HG02678 (cell line): ENCODE measurements around the gene HOMER3.

Experiments
- ATAC-seq: cut with Tn5 transposase; IDR thresholded peaks from one replicate; pipeline ENCODE4 v1.9.1; 2021; ENCODE audit warnings: mild to moderate bottlenecking, moderate library complexity; ENCODE audit not compliant: unreplicated experiment

The HOMER3 gene

DNA sequence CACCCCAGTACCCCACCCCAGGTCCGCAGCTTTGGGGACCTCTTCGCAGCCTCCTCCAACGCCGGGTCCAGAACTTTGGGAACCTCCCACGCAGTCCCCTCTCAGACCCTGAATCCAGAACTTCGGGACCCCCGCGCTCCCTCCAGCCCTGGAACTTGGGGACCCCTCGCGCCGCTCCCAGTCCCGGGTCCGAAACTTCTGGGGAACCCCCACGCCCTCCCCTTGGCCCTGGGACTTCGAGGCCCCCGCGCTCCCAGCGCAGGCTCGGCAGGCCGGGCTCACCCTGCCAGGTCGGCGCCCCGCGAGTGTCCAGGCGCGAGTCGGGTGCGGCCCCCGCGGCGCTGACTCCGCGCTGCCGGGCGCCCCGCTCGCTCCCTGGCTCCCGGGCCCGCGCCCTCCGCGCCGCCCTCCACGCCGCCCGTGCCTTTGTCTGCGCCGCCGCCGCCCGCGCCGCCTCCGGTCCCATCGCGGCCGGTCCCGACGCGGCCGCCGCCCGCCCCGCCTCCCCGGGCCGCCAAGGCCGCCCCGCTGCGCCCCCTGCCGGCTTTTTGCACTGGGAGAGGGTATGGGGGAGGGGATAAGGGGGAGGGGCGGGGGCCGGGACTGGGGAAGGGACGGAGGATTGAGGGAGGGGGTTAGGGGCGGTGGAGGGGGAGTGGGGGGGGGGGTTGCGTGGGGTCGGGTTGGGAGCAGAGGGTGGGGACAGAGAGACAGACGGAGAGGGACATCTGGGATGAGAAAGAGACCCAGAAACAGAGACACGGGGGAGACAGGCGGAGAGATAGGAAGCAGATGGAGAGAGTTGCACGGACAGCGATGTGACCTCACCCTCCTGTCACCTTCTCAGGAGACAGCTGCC lies at the start of gene HOMER3:
Gene HOMER3, minus strand, starts transcription at position 449 of the 859 bp plus-strand sequence. CDS start 2,235 bp downstream, outside the sequence.
- ATAC-seq: no peak

DNA sequence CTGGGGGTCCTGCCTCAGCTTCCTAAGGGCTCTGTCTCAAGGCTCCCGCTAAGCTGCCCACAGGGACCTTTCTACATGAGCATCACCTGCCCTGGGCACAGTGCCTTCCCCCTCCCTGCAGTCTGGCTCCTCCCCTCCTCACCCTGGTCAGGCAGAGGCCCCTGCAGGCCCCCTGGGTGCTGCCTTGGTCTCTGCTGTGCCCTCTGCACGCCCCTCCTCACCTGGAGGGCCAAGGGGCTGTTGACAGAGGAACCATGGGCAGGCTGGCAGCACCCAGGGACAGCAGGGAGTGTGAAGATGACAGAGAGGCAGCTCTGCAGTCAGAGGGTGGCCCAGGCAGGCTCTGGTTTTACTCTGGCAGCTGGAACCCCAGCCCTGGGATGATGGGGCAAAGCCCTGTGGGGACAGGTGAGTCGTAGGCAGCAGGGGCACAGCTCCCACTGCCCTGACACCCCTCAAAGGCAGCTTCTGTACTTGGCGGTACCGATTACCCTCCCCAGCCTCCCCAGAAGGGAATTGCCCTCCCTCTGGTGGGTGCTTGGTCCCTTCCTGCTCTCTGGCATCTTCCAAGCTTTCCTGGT lies 49.2 kb upstream of the HOMER3 start:
- ATAC-seq: no peak

DNA sequence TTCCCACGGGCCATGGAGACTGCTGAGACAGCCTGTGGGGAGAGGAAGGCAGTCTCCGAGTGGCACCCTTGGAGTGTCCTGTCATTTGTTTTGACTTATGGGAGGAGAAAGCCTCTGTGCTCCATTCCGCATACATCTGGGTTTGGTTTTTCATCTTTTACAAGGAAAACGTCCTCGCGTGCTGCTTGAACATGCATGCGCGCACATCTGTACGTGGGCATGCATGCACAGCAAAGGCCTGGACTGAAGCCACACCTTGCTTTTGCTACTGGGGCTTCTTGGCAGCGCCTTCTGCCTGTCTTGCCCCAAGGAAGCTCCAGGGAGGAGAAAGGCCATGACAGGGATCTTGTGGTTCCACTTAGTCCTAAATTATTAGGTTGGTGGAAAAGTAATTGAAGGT lies 48.3 kb upstream of the HOMER3 start:
- no peak for ATAC-seq

DNA sequence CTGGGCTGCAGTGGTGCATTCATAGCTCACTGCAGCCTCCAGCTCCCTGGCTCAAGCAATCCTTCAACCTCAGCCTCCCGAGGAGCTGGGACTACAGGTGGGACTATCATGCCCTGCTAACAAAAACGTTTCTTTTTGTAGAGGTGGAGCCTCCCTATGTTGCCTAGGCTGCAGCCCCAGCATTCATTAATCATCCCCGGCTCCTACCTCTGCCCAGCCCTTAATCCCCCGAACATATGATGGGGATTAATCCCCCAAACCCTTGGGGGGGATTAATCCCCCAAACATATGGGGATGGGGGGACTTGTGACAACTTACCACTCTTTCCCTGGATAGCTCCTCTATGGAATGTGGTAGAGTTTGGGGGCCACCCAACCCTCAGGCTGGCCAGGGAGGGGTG lies 46.4 kb upstream of the HOMER3 start:
- ATAC-seq: no peak

GRCh38 chr19:18985257-18985656 lies 44.2 kb upstream of the HOMER3 start:
- no peak for ATAC-seq

- no peak for ATAC-seq
Measured at GRCh38 chr19:18984251-18984650, 43.2 kb upstream of the HOMER3 start.

DNA sequence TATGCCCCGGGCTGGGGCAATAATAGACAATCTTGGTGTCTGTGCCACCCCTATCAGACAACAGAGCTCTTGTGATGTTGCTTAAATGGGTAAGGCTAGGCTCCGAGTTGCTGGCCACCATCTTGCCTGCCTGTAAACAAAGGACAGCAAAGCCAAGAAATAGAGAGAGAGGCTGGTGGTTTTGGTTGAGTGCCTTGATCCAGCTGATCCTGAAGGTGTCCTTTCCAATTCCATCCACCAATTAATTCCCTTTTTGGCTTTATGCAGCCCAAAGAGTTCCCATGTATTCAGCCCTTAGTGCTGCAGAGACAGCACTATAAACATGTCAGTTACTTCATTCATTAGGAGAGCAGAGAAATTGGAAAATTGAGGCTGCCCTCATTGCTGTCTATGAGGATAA lies 41.7 kb upstream of the HOMER3 start:
- ATAC-seq: no peak

DNA sequence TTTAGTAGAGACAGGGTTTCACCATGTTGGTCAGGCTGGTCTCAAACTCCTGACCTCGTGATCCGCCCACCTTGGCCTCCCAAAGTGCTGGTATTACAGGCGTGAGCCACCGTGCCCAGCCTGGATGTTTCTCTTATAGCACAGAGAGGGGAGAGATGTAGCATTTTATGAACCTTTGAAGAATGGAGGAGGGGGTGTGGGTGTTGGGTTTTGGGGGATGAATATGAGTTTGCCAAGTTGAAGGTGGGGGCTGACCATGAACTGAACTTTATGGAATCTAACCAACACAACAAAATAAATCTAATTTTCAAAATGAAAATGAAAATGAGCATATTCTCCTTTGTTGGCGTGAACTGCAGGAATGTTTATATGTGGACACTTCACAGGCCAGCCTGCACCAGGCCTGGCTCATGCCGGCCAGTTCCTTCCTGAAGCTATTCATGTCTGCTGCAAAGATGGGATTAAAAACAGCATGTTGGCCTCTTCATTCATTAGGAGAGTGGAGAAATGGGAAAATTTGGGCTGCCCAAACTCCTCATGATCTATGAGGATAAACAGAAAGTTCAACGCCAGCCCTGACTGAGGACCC lies 39.5 kb upstream of the HOMER3 start:
- no peak for ATAC-seq

DNA sequence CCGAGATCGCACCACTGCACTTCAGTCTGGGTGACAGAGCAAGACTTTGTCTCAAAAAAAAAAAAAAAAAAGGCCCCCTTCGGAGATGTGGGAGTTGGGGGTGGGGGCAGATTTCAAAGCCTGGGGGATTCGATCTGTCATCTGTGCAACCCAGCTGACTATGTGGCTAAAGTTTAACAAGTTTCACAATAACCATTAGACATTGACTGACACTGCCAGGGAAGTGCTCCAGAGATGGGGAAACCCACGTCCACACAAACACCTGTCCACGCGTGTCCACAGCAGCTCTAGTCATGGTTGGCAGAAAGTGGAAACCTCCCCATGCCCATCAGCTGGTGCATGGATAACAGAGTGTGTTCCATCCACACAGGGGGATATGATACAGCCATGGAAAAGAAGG lies 37.6 kb upstream of the HOMER3 start:
- ATAC-seq: no peak

DNA sequence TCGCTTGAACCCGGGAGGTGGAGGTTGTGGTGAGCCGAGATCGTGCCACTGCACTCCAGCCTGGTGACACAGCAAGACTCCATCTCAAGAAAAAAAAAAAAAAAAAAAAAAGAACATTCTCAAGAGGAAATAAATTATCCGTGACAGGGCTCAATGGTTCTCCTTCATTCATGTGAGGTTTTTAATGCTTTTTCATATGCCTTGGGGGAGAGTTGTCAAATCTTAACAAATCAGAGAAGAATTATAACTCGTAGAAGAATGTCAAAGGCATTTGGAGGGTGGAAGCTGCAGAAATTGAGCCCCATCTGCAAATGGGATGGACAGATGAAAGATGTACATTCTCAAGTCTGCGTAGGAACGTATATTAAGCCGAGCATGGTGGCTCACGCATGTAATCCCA lies 34.9 kb upstream of the HOMER3 start:
- no peak for ATAC-seq

- no peak for ATAC-seq
Measured at GRCh38 chr19:18975011-18975410, 34.0 kb upstream of the HOMER3 start.

DNA sequence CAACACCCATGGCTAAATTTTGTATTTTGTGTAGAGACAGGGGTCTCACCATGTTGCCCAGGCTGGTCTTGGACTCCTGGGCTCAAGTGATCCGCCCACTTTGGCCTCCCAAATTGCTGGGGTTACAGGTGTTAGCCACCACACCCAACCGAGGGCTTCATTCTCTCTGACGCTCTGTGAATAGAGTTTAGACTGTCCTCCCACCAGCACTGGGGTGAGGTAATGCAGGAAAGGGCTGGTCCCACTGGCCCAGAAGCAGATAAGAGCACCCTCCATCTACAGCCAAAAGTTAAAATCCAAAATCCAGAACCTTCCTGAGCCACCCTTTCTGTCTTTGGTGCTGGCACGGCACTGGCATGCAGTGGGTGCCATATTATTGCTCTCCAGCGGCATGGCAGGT lies 31.8 kb upstream of the HOMER3 start:
- ATAC-seq: no peak

GRCh38 chr19:18972301-18972811 lies 31.3 kb upstream of the HOMER3 start:
- ATAC-seq: no peak

GRCh38 chr19:18969931-18970659 lies 29.1 kb upstream of the HOMER3 start:
- ATAC-seq: no peak

DNA sequence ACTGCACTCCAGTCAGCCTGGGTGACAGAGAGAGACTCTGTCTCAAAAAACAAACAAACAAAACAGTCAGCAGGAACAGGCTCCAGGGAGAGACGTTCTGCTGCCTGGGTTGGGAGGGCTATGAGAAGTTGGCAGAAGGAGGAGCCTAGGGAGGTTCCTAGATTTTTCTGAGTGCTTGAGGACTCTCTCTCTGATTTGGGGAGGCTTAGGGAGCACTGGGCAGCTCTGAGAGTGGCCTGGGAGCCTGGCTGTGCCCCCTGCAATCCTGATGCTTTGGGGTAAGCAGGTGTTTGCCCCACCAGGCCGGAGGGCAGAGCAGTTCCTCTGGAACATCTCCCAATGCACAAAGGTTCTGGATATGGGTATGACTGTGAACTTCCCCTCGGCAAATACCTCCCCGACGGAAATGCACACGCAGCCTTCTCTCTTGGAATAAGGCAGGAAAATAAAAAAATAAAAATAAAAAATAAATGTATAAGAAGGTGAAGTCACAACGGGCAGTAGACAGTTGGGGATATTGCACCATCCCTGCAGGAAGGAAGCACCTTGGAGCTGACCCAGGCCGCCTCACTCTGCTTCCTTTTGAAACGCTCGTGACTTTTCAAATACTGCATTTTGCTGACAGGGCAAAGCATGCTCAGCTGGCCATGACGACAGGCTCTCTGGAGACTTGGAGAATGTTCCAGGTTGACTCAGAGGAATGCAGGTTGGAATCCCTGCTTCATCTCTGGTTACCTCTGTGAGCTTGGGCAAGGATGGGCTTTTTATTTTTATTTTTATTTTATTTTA lies 26.5 kb upstream of the HOMER3 start:
- ATAC-seq: no peak

GRCh38 chr19:18966307-18966706 lies 25.3 kb upstream of the HOMER3 start:
- no peak for ATAC-seq

GRCh38 chr19:18964121-18964520 lies 23.1 kb upstream of the HOMER3 start:
- ATAC-seq: no peak

GRCh38 chr19:18961767-18962620 lies 21.0 kb upstream of the HOMER3 start:
- ATAC-seq: no peak

DNA sequence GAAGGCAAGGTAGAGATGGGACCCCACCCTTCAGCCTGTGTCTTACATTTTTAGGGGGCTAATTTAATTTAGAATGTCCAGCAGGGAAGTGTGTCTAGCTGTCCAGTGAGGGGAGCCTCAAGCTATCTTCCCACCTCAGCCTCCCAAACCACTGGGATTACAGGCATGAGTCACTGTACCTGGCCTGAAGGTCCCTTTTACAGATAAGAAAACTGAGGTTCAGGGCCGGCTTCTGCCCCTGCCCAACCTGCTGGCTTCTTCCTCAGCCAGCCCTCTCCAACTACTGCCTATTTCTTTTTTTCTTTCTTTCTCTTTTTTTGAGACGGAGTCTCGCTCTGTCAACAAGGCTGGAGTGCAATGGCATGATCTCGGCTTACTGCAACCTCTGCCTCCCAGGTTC lies 19.4 kb upstream of the HOMER3 start:
- ATAC-seq: no peak

GRCh38 chr19:18955042-18955441 lies 14.0 kb upstream of the HOMER3 start:
- no peak for ATAC-seq
